Activated naive CD8-positive, alpha-beta T cell treated with anti-CD3 and anti-CD28 coated beads, Interleukin-2, amount 10 ng/mL, durations not matched to agents 7 days and 5 days (primary cell): ENCODE measurements around the gene AP5B1. TPM values are rescaled to one million over a fixed set of nuclear protein-coding genes. Genes with fewer than 3 reads are reported as not detected.

Source experiments
- ATAC-seq: fragments of 150-1000 bp; cut with Tn5 transposase; one replicate; pipeline ENCODE4 v1.10.0; 2021; ENCODE audit warnings: low read depth, moderate library complexity
- POLR2A ChIA-PET: fragments of 350-600 bp; sonication (Branson Sonifier 250); formaldehyde crosslinking; loops from one replicate; lab custom pipeline; 2021; ENCODE audit warnings: antibody characterized with exemption; lab: Charles Lee
- DNase-seq: peaks from one replicate; pipeline ENCODE4 v3.0.0; 2021
- H3K27ac Mint-ChIP-seq: one replicate; pipeline ENCODE4 v1.8.0; 2022; ENCODE audit warnings: mild to moderate bottlenecking, mixed read lengths
- H3K27me3 Mint-ChIP-seq: one replicate; pipeline ENCODE4 v1.8.0; 2022; ENCODE audit warnings: mild to moderate bottlenecking, moderate library complexity, mixed read lengths
- H3K36me3 Mint-ChIP-seq: one replicate; pipeline ENCODE4 v1.8.0; 2021; ENCODE audit warnings: mild to moderate bottlenecking, mixed read lengths
- H3K4me1 Mint-ChIP-seq: one replicate; pipeline ENCODE4 v1.8.0; 2021; ENCODE audit warnings: mixed read lengths
- H3K4me3 Mint-ChIP-seq: one replicate; pipeline ENCODE4 v1.8.0; 2022; ENCODE audit warnings: mild to moderate bottlenecking, moderate library complexity, mixed read lengths
- H3K9me3 Mint-ChIP-seq: one replicate; pipeline ENCODE4 v1.8.0; 2021; ENCODE audit warnings: mixed read lengths
- total RNA-seq, 2 experiments: library from RNA; stranded (reverse); gene quantifications; one replicate each; pipeline ENCODE4 v1.2.3, GENCODE V29; 2021

The AP5B1 gene
- total RNA-seq: 10 to 100 TPM; 27.9 to 29.0 TPM

GRCh38 chr11:65780770-65781151, at the start of gene AP5B1:
AP5B1 (minus strand) TSS chr11:65780976; CDS start chr11:65780591, 385 bp downstream.
- Mint-ChIP-seq H3K36me3 (peaks cover 2% of the 10 kb centered on the region), H3K4me1 (peaks cover 21% of the 10 kb centered on the region), H3K4me3 (peak within 1 kb of the TSS; percentile 89), H3K27ac (peak within 1 kb of the TSS; percentile 91), H3K27me3 (peaks cover 7% of the 10 kb centered on the region), H3K9me3 (no peaks in the 10 kb centered on the region)
- POLR2A ChIA-PET: interaction anchor here (0.5 to 2.6 kb wide), 13 partner anchors 11 to 142 kb away, joined by 3 to 19 read pairs (median 6); partner anchors contain the start of genes CCDC85B, FIBP, KAT5 and MUS81
- ATAC-seq: peak; percentile 58
- DNase-seq: peak; percentile 87

GRCh38 chr11:65829459-65829858, 48.7 kb upstream of the AP5B1 start:
- ATAC-seq (no peak), DNase-seq (no peak)
- H3K27ac Mint-ChIP-seq: no peak overlapping the region
- POLR2A ChIA-PET: no interaction called here
- no peaks in the 10 kb centered on the region for H3K9me3 Mint-ChIP-seq
- no peak overlapping the region for H3K4me3 Mint-ChIP-seq
- peaks cover 11% of the 10 kb centered on the region for H3K4me1 Mint-ChIP-seq
- no peaks in the 10 kb centered on the region for H3K36me3 Mint-ChIP-seq
- H3K27me3 Mint-ChIP-seq: peaks cover 20% of the 10 kb centered on the region

GRCh38 chr11:65826984-65827735, 46.4 kb upstream of the AP5B1 start:
- H3K9me3 Mint-ChIP-seq: no peaks in the 10 kb centered on the region
- POLR2A ChIA-PET: interaction anchor here (1.9 kb wide), 1 partner anchor 25 kb away, joined by 6 read pairs; no protein-coding TSS in a partner anchor
- peaks cover 8% of the 10 kb centered on the region for H3K4me1 Mint-ChIP-seq
- no peak overlapping the region for H3K27ac Mint-ChIP-seq
- H3K4me3 Mint-ChIP-seq: no peak overlapping the region
- no peaks in the 10 kb centered on the region for H3K36me3 Mint-ChIP-seq
- DNase-seq (no peak), ATAC-seq (no peak)
- peaks cover 20% of the 10 kb centered on the region for H3K27me3 Mint-ChIP-seq

GRCh38 chr11:65822776-65823528, 42.2 kb upstream of the AP5B1 start:
- POLR2A ChIA-PET: no interaction called here
- Mint-ChIP-seq H3K36me3 (no peaks in the 10 kb centered on the region), H3K4me1 (peaks cover 3% of the 10 kb centered on the region), H3K4me3 (no peak overlapping the region), H3K27ac (no peak overlapping the region), H3K9me3 (no peaks in the 10 kb centered on the region), H3K27me3 (no peaks in the 10 kb centered on the region)
- ATAC-seq (no peak), DNase-seq (no peak)

GRCh38 chr11:65821107-65821506, 40.3 kb upstream of the AP5B1 start:
- DNase-seq (no peak), ATAC-seq (no peak)
- Mint-ChIP-seq H3K4me3 (no peak overlapping the region), H3K4me1 (peaks cover 10% of the 10 kb centered on the region), H3K27me3 (no peaks in the 10 kb centered on the region), H3K36me3 (peaks cover 5% of the 10 kb centered on the region), H3K27ac (no peak overlapping the region), H3K9me3 (no peaks in the 10 kb centered on the region)
- POLR2A ChIA-PET: no interaction called here

GRCh38 chr11:65817835-65818680, 37.3 kb upstream of the AP5B1 start:
- POLR2A ChIA-PET: interaction anchor here (0.6 to 4.1 kb wide), 12 partner anchors 15 to 743 kb away, joined by 3 to 20 read pairs (median 4); partner anchors contain the start of genes CCDC85B, KAT5 and SNX32

GRCh38 chr11:65817312-65817834, 36.6 kb upstream of the AP5B1 start:
- DNase-seq: no peak
- H3K36me3 Mint-ChIP-seq: peaks cover 5% of the 10 kb centered on the region
- no peak for ATAC-seq
- H3K27me3 Mint-ChIP-seq: peaks cover 3% of the 10 kb centered on the region
- POLR2A ChIA-PET: interaction anchor here (0.5 to 4.1 kb wide), 12 partner anchors 14 to 742 kb away, joined by 3 to 20 read pairs (median 4); partner anchors contain the start of genes CCDC85B and KAT5
- H3K27ac Mint-ChIP-seq: peak overlapping the region; percentile 83
- peak overlapping the region; percentile 89 for H3K4me3 Mint-ChIP-seq
- H3K4me1 Mint-ChIP-seq: peaks cover 12% of the 10 kb centered on the region
- H3K9me3 Mint-ChIP-seq: no peaks in the 10 kb centered on the region

More at GRCh38 chr11:65817835-65818680, 37.3 kb upstream of the AP5B1 start:
- Mint-ChIP-seq H3K36me3 (peaks cover 5% of the 10 kb centered on the region), H3K4me3 (peak overlapping the region; percentile 89), H3K27me3 (peaks cover 3% of the 10 kb centered on the region), H3K9me3 (no peaks in the 10 kb centered on the region), H3K4me1 (peaks cover 12% of the 10 kb centered on the region), H3K27ac (peak overlapping the region; percentile 83)
- ATAC-seq (peak; percentile 90), DNase-seq (peak; percentile 99)

- peaks cover 5% of the 10 kb centered on the region for H3K36me3 Mint-ChIP-seq
Measured at GRCh38 chr11:65816696-65817095, 35.9 kb upstream of the AP5B1 start.

GRCh38 chr11:65814986-65815565, 34.3 kb upstream of the AP5B1 start:
- H3K4me1 Mint-ChIP-seq: peaks cover 16% of the 10 kb centered on the region
- POLR2A ChIA-PET: interaction anchor here (4.1 kb wide), 1 partner anchor 103 kb away, joined by 20 read pairs; the partner anchor contains the start of gene KAT5
- no peak overlapping the region for H3K27ac Mint-ChIP-seq
- peaks cover 5% of the 10 kb centered on the region for H3K36me3 Mint-ChIP-seq
- peaks cover 9% of the 10 kb centered on the region for H3K27me3 Mint-ChIP-seq
- ATAC-seq (no peak), DNase-seq (no peak)
- H3K4me3 Mint-ChIP-seq: no peak overlapping the region
- no peaks in the 10 kb centered on the region for H3K9me3 Mint-ChIP-seq

More at GRCh38 chr11:65816696-65817095, 35.9 kb upstream of the AP5B1 start:
- DNase-seq (no peak), ATAC-seq (no peak)
- H3K4me3 Mint-ChIP-seq: peak overlapping the region; percentile 89
- no peaks in the 10 kb centered on the region for H3K9me3 Mint-ChIP-seq
- peaks cover 12% of the 10 kb centered on the region for H3K4me1 Mint-ChIP-seq
- POLR2A ChIA-PET: interaction anchor here (0.7 to 4.1 kb wide), 7 partner anchors 19 to 687 kb away, joined by 3 to 20 read pairs (median 4); partner anchors contain the start of genes CCDC85B and KAT5
- no peak overlapping the region for H3K27ac Mint-ChIP-seq
- peaks cover 3% of the 10 kb centered on the region for H3K27me3 Mint-ChIP-seq

GRCh38 chr11:65814131-65814985, 33.6 kb upstream of the AP5B1 start:
- no peak for DNase-seq
- H3K27ac Mint-ChIP-seq: no peak overlapping the region
- POLR2A ChIA-PET: no interaction called here
- peaks cover 9% of the 10 kb centered on the region for H3K27me3 Mint-ChIP-seq
- peaks cover 18% of the 10 kb centered on the region for H3K4me1 Mint-ChIP-seq
- H3K36me3 Mint-ChIP-seq: peaks cover 5% of the 10 kb centered on the region
- ATAC-seq: no peak
- no peaks in the 10 kb centered on the region for H3K9me3 Mint-ChIP-seq
- no peak overlapping the region for H3K4me3 Mint-ChIP-seq

- Mint-ChIP-seq H3K4me1 (peaks cover 13% of the 10 kb centered on the region), H3K27ac (no peak overlapping the region), H3K36me3 (peaks cover 5% of the 10 kb centered on the region), H3K27me3 (peaks cover 20% of the 10 kb centered on the region), H3K4me3 (no peak overlapping the region), H3K9me3 (no peaks in the 10 kb centered on the region)
- ATAC-seq (no peak), DNase-seq (no peak)
- POLR2A ChIA-PET: interaction anchor here (0.5 to 1.6 kb wide), 2 partner anchors 31 to 115 kb away, joined by 3 to 6 read pairs; partner anchors contain the start of gene AP5B1
Measured at GRCh38 chr11:65811764-65812475, 31.1 kb upstream of the AP5B1 start.
